ENCODE data around the gene AGBL5.
A peak's percentile ranks its signal among the peaks of the same experiment; 100 is the strongest.

Gene AGBL5

GRCh38 chr2:27077231-27077630, 25.8 kb downstream of the AGBL5 start:
- DNase-seq: no peak

GRCh38 chr2:27078267-27079194, 27.1 kb downstream of the AGBL5 start, which contains the start of gene EMILIN1:
EMILIN1 (plus strand) TSS chr2:27078615; CDS start chr2:27079066, 451 bp downstream.
- DNase-seq: peak in 53 of 58 donors; percentile 14 to 84 (median 51)

DNA sequence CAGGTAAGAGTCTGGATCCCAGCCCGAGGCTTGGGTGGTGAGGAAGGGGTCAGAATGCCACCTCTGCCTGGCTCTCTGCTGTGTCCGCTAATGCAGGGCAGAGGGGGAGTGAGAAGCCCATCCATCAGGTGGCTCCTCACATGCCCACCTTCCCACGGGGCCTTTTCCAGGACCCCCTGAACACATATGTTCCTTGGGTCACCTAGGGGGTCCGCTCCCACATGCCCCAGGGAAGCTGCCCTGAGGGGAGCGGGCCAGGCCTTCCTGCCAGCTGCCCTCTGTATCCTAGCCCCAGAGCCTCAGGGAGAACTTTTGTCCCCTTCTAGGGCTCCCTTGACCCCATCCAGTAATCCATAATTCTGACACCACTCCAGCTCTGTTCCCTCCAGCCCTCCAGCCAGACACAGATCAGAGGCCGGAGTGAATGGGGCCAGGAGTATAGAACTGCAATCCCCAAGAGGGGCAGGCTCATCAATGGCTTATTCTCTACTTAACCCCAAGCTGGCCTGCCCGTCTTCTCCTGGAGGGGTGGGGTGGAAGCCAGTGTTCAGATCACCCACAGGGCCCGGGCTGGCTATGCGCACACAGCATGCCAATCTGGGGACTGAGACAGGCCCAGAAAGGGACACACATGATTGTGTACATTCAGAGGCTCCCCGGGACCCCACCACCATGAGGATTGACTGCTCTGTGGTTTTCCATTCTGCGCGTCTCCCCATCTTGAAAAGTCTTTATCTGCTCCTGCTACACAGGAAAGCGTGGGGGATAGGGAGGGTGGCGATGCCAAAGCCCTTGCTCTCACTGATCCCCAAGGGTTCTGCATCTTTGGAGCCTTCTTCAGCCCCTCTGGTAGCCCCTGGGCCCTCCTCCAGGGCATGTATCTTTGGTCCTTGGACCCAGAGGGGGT, 28.0 kb downstream of the AGBL5 start:
- DNase-seq: no peak

DNA sequence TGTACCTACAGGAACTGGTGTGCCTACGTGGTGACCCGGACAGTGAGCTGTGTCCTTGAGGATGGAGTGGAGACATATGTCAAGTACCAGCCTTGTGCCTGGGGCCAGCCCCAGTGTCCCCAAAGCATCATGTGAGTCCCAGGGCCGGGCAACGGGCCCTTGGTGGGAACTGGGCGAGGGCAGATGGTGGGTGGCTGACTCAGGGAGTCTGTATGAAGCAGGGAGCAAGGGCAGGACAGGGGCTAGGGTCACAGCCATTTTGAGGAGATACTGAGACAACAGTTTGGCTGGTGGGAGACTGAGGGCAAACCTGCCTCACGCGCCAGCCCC, 28.6 kb downstream of the AGBL5 start:
- DNase-seq: no peak

DNA sequence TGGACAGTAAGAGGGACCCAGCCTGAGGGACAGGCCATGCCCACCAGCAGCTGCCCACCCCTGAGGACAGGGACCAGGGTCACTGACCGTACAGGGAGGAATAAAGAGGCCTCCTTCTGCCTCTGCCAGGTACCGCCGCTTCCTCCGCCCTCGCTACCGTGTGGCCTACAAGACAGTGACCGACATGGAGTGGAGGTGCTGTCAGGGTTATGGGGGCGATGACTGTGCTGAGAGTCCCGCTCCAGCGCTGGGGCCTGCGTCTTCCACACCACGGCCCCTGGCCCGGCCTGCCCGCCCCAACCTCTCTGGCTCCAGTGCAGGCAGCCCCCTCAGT, 29.1 kb downstream of the AGBL5 start:
- DNase-seq: no peak

- no peak for DNase-seq
These were observed 30.7 kb downstream of the AGBL5 start for GRCh38 chr2:27081984-27082772.

- DNase-seq: no peak
These were observed 31.4 kb downstream of the AGBL5 start for GRCh38 chr2:27082773-27083409.

DNA sequence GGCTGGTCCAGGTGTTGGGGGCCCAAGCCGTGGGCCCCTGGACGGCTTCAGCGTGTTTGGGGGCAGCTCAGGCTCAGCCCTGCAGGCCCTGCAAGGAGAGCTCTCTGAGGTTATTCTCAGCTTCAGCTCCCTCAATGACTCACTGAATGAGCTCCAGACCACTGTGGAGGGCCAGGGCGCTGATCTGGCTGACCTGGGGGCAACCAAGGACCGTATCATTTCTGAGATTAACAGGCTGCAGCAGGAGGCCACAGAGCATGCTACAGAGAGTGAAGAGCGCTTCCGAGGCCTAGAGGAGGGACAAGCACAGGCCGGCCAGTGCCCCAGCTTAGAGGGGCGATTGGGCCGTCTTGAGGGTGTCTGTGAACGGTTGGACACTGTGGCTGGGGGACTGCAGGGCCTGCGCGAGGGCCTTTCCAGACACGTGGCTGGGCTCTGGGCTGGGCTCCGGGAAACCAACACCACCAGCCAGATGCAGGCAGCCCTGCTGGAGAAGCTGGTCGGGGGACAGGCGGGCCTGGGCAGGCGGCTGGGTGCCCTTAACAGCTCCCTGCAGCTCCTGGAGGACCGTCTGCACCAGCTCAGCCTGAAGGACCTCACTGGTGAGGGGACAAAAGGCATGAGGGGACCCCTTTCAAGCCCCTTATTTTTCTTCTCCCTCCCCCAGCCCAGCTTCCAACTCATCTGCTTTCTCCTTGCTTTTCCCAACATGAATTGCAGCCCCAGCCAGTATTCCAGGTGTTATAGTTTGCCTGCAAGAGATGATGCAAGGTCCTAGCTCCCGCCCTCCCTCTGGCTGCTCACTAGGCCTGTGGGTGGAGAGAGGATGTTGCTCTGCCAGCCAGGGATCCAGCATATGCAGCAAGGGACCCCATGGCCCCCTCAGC, 32.2 kb downstream of the AGBL5 start:
- no peak for DNase-seq

- DNase-seq: no peak
These were observed 33.0 kb downstream of the AGBL5 start for GRCh38 chr2:27084297-27085061.

DNA sequence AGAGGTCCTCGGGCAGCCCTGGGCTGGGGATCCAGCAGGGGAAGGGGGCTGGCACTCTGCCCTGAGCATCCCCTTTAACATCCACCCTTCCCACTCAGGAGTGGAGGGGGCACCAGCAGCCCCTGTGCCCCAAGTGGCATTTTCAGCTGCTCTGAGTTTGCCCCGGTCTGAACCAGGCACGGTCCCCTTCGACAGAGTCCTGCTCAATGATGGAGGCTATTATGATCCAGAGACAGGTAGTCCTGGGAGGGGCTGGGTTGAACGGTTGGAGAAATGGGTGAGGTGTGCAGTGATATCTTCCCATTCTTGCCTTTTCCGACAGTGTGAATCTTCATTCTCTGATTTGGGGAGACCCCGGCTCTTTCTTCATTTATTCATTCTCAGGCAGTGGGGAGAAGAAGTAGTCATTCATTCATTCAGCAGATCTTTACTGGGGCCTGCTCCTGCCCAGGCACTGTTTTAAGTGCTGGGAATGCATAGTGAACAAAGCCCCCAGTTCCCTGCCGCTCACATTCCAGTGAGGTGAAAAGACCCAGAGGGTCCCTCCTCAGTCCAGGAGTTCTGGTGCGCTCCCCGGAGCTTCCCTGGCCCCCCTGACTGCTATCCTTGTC, 33.7 kb downstream of the AGBL5 start:
- no peak for DNase-seq

GRCh38 chr2:27085673-27086089, 34.2 kb downstream of the AGBL5 start:
- peak in 54 of 58 donors; percentile 13 to 79 (median 58) for DNase-seq

DNA sequence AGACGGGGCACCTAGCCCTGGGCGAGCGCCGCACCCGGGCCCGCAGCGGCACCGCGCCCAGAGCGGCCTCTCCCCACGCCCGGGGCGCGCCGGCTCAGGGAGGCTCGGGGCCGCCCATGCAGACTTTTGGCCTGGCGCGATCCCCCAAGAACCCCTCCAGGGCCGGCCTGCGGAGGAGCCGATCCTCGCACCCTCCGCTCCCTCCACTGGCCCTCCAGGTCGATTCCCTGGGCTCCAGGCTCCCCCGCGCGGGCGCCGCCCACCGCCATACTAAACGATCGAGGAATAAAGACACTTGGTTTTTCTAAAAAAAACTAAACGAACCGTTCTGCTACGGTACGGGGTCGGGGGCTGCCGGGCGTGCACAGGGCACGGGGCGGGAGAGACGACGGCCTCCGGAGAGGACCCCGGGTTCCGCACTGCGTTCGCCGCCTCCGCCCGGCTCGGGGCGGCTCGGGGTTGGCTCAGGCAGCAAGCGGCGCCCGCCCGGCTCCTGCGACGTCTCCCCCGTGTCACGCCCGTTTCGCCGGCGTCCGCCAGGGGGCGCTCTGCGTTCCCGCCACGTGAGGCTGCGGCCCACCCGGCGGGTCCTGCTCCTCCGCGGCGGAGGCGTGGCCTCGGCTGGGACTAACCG, 34.7 kb downstream of the AGBL5 start:
- peak; percentile 64 to 96 (median 92) for DNase-seq

DNA sequence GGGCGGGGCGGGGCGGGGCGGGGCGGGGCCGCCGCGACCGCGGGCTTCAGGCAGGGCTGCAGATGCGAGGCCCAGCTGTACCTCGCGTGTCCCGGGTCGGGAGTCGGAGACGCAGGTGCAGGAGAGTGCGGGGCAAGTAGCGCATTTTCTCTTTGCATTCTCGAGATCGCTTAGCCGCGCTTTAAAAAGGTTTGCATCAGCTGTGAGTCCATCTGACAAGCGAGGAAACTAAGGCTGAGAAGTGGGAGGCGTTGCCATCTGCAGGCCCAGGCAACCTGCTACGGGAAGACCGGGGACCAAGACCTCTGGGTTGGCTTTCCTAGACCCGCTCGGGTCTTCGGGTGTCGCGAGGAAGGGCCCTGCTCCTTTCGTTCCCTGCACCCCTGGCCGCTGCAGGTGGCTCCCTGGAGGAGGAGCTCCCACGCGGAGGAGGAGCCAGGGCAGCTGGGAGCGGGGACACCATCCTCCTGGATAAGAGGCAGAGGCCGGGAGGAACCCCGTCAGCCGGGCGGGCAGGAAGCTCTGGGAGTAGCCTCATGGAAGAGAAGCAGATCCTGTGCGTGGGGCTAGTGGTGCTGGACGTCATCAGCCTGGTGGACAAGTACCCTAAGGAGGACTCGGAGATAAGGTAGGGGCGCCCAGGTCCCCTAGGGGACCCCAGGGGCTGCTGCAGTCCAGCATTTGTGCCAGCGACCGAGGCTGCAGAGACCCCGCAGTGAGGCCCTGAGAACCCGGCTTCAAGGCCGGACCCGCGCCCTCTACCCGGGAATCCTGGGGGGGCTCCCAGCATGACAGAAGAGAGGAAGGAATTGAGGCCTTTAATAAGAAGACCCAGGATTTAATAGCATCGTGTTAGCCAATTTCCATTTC, 35.5 kb downstream of the AGBL5 start, which contains the start of gene KHK:
Gene KHK (plus strand): TSS at position 49 of the 870 bp plus-strand sequence. CDS start 488 bp downstream, at position 537.
- DNase-seq: peak in 35 of 58 donors; percentile 32 to 78 (median 61)

GRCh38 chr2:27087823-27088410, 36.4 kb downstream of the AGBL5 start:
- DNase-seq: no peak

GRCh38 chr2:27088634-27089033, 37.2 kb downstream of the AGBL5 start:
- no peak for DNase-seq

Measured in anterior cingulate cortex (tissue), 58 donors.